Camera-type eye (tissue), 1 donor: ENCODE measurements around the gene HMGB2. TPM values are rescaled to one million over a fixed set of nuclear protein-coding genes. Genes with fewer than 3 reads are reported as not detected.

Experiments
- total RNA-seq: library from RNA; depleted of rRNA; stranded (reverse); fragments of >200 nt; gene quantifications from one replicate; pipeline ENCODE4 v1.2.3, GENCODE V29; 2014

HMGB2 gene
- total RNA-seq: 103 TPM

DNA sequence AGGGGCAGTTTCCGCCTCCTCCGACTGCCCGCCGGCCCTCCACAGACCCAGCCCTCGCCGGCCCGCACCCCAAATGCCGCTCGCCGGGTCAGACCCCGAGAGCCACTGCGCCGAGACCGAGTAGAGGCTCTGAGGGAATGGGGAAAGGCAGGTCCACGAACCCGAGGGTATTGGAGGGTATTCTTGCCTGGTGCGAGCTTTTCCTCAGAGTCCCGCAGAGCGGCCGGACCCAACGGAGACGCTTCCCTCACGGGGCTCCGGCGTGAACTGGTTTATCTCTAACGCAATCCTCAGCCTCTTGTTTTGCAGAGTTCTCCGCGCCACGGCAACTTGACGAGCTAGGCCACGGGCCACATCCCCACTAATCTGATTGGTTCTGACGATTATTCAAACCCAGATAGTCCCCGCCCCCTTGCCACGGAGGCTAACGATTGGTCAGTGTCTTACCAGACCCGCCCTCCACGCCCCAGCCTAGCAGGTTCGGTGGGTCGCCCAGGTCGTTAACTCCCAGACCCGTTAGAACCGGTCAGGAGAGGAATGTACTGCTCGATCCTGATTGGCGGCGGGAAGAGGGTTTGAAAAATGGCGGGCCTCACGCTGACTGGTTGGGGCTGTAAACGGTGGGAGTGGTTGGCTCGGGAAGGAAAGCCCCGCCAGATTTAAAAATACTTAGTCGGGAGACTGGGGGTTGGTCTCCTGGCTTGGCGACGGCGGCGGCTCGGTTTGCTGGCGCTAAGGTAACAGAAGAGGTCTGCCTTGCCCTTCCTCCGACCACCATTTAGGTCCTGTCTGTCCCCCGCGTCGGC lies at the start of gene HMGB2:
Gene HMGB2 (minus strand): TSS at position 274 of the 806 bp plus-strand sequence. CDS start 709 bp downstream, outside the sequence.

DNA sequence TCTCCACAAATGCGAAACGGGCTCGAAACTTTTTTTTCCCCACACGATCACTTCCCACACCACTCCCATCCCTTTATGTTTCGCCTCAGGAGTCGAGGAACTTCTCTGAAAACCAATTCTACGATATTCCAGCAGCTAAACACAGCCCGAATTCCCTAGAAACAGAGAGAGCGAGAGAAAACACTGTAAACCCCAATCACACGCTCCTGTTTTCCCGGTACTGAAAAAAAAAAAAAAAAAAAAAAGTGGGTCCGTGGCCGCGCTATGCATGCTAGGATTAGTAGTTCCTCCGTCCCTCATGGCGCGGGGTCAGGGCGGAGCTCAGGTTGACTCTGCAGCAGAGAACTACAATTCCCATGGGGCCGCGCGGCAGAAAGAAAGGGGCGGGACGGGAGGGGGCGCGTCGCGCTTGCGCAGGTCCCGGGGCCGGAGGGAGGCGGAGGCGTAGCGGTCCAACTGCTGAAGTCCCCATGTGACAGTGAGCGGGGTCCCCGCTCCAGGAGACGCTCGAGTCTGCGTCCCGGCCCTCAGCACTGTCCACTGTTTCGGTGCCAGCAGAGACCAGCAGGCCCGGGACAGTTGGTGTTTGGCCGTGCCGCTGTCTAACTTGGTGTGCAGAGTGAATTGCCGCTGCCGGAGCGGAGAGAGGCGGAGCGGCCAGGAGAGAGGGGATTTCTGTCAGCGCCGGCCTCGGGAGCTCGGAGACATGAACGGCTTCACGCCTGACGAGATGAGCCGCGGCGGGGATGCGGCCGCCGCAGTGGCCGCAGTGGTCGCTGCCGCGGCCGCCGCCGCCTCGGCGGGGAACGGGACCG lies 36.5 kb upstream of the HMGB2 start, which contains the start of gene SAP30:
Gene SAP30 (plus strand): TSS at position 478 of the 815 bp plus-strand sequence. CDS start 229 bp downstream, at position 707.

Other genes with a start within 250 kb of the HMGB2 start
- gene GALNT7, start 165.5 kb downstream of the HMGB2 start, total RNA-seq: 80.9 TPM
- 52.1 TPM for gene SAP30, start 36.6 kb upstream of the HMGB2 start, total RNA-seq
- 0.60 TPM for gene SCRG1, start 64.8 kb upstream of the HMGB2 start, total RNA-seq
- 0.33 TPM for gene HAND2, start 195.9 kb upstream of the HMGB2 start, total RNA-seq